CD14-positive monocyte (primary cell): ENCODE data around the gene NFKB2. TPM values are rescaled to one million over a fixed set of nuclear protein-coding genes. Genes with fewer than 3 reads are reported as not detected.
A peak's percentile ranks its signal among the peaks of the same experiment; 100 is the strongest.

Source experiments
- DNase-seq, 3 donors: peaks; one replicate each; pipeline ENCODE4 v3.0.0-alpha.2; 2011 to 2022
- H2AFZ ChIP-seq: 2 replicates; pipeline ENCODE4 v1.6.0; 2012; ENCODE audit warnings: mild to moderate bottlenecking, low read depth, low read length, inconsistent platforms; ENCODE audit not compliant: insufficient read depth, poor library complexity, severe bottlenecking
- H3K27ac ChIP-seq, 2 donors: 1 replicate in 1 of 2; 2 replicates in 1 of 2; pipeline ENCODE4 v1.5.1; 2012 to 2013; ENCODE audit warnings: low read length in 2 of 2, control low read depth in 1 of 2, inconsistent platforms in 1 of 2, low read depth in 1 of 2, mild to moderate bottlenecking in 1 of 2
- H3K27me3 ChIP-seq, 2 donors: one replicate each; pipeline versions ENCODE4 v1.6.0 to v1.6.1; 2011 to 2013; ENCODE audit warnings: low read length in 2 of 2; ENCODE audit not compliant: control insufficient read depth in 2 of 2, insufficient read depth in 2 of 2
- H3K36me3 ChIP-seq, 2 donors: replicated peaks in 1 of 2; 1 replicate in 1 of 2; 2 replicates in 1 of 2; pipeline versions ENCODE4 v1.5.1 to v1.6.1; 2012 to 2013; ENCODE audit warnings: low read length in 2 of 2, control low read depth in 1 of 2, inconsistent platforms in 1 of 2, mild to moderate bottlenecking in 1 of 2; ENCODE audit not compliant: insufficient read depth in 2 of 2, control insufficient read depth in 1 of 2
- H3K4me1 ChIP-seq, 2 donors: 1 replicate in 1 of 2; 2 replicates in 1 of 2; pipeline versions ENCODE4 v1.5.1 to v1.6.1; 2012 to 2013; ENCODE audit warnings: low read length in 2 of 2, control low read depth in 1 of 2, inconsistent platforms in 1 of 2, mild to moderate bottlenecking in 1 of 2, moderate library complexity in 1 of 2; ENCODE audit not compliant: insufficient read depth in 2 of 2, control insufficient read depth in 1 of 2
- H3K4me2 ChIP-seq: replicated peaks from 2 replicates; pipeline ENCODE3; 2012; ENCODE audit warnings: low read length, moderate library complexity, mild to moderate bottlenecking; ENCODE audit not compliant: poor library complexity, severe bottlenecking; ENCODE audit errors: extremely low read depth
- H3K4me3 ChIP-seq, 3 experiments: fragments of 200-600 bp in 1 of 3; sonication (generic) in 1 of 3; replicated peaks in 1 of 3; 1 replicate in 2 of 3; 2 replicates in 1 of 3; pipeline ENCODE4 v1.5.1; 2011 to 2013; ENCODE audit warnings: low read length in 3 of 3, mild to moderate bottlenecking in 3 of 3, control low read depth in 2 of 3, low read depth in 2 of 3, inconsistent platforms in 1 of 3, moderate library complexity in 1 of 3
- H3K79me2 ChIP-seq: 2 replicates; pipeline ENCODE4 v1.6.0; 2012; ENCODE audit warnings: mild to moderate bottlenecking, control low read depth, inconsistent platforms, low read length, moderate library complexity; ENCODE audit not compliant: insufficient read depth
- H3K9ac ChIP-seq: 2 replicates; pipeline ENCODE4 v1.6.0; 2017; ENCODE audit warnings: low read length, mild to moderate bottlenecking; ENCODE audit not compliant: insufficient read depth, poor library complexity, severe bottlenecking
- H3K9me3 ChIP-seq, 2 donors: replicated peaks in 1 of 2; 1 replicate in 1 of 2; 2 replicates in 1 of 2; pipeline versions ENCODE4 v1.5.1 to v1.6.1; 2012 to 2013; ENCODE audit warnings: low read length in 2 of 2, control low read depth in 1 of 2; ENCODE audit not compliant: control insufficient read depth in 1 of 2, insufficient read depth in 1 of 2
- H4K20me1 ChIP-seq: 2 replicates; pipeline ENCODE4 v1.6.0; 2012; ENCODE audit warnings: mild to moderate bottlenecking, low read length, control low read depth, moderate library complexity; ENCODE audit not compliant: insufficient read depth
- H3K27ac Mint-ChIP-seq, 7 donors: one replicate each; pipeline ENCODE4 v1.8.0; 2020; ENCODE audit warnings: mild to moderate bottlenecking in 7 of 7, mixed read lengths in 7 of 7, moderate library complexity in 6 of 7, inconsistent platforms in 2 of 7
- H3K27me3 Mint-ChIP-seq, 3 donors: one replicate each; pipeline ENCODE4 v1.8.0; 2021 to 2022; ENCODE audit warnings: low read depth in 3 of 3, mild to moderate bottlenecking in 3 of 3, mixed read lengths in 3 of 3, moderate library complexity in 3 of 3, inconsistent platforms in 1 of 3
- H3K36me3 Mint-ChIP-seq, 2 donors: one replicate each; pipeline ENCODE4 v1.8.0; 2020; ENCODE audit warnings: mixed read lengths in 2 of 2, inconsistent platforms in 1 of 2, mild to moderate bottlenecking in 1 of 2
- H3K4me1 Mint-ChIP-seq: one replicate; pipeline ENCODE4 v1.8.0; 2020; ENCODE audit warnings: mild to moderate bottlenecking, mixed read lengths
- H3K4me3 Mint-ChIP-seq, 2 donors: one replicate each; pipeline ENCODE4 v1.8.0; 2020; ENCODE audit warnings: mild to moderate bottlenecking in 2 of 2, mixed read lengths in 2 of 2, moderate library complexity in 1 of 2
- H3K9me3 Mint-ChIP-seq, 7 donors: one replicate each; pipeline ENCODE4 v1.8.0; 2020 to 2022; ENCODE audit warnings: mixed read lengths in 7 of 7, mild to moderate bottlenecking in 6 of 7, moderate library complexity in 6 of 7, inconsistent platforms in 2 of 7
- WGBS: methylation state at CpG from one replicate; pipeline ENCODE4 v1.1.5; 2013; ENCODE audit warnings: missing lambda C conversion rate; ENCODE audit not compliant: insufficient coverage; 5-methylcytosine and 5-hydroxymethylcytosine counted together
- intact Hi-C, 2 donors: fragments of 100-400 bp; cut with micrococcal nuclease; formaldehyde crosslinking; loops; one replicate each; pipeline versions ENCODE4 v1.15.0 to v1.15.1; 2023
- polyA plus RNA-seq, 3 donors: library from polyadenylated mRNA; depleted of rRNA in 1 of 3; unstranded in 2 of 3; stranded (reverse) in 1 of 3; fragments of 300-500 nt in 2 of 3; fragments of >200 nt in 1 of 3; fragmentation: Illumina TruSeq in 2 of 3; gene quantifications; 1 replicate in 2 of 3; 2 replicates in 1 of 3; pipeline ENCODE4 v1.2.3, GENCODE V29; 2012 to 2021
- TF ChIP-seq, protein P1 (sequence below): fragments of 200-600 bp; IDR thresholded peaks from one replicate; pipeline ENCODE4 v1.8.0; 2022; ENCODE audit warnings: antibody characterized with exemption, mild to moderate bottlenecking

NFKB2 gene
- polyA plus RNA-seq, 3 donors: 6.8 to 111 (median 15.0) TPM

DNA sequence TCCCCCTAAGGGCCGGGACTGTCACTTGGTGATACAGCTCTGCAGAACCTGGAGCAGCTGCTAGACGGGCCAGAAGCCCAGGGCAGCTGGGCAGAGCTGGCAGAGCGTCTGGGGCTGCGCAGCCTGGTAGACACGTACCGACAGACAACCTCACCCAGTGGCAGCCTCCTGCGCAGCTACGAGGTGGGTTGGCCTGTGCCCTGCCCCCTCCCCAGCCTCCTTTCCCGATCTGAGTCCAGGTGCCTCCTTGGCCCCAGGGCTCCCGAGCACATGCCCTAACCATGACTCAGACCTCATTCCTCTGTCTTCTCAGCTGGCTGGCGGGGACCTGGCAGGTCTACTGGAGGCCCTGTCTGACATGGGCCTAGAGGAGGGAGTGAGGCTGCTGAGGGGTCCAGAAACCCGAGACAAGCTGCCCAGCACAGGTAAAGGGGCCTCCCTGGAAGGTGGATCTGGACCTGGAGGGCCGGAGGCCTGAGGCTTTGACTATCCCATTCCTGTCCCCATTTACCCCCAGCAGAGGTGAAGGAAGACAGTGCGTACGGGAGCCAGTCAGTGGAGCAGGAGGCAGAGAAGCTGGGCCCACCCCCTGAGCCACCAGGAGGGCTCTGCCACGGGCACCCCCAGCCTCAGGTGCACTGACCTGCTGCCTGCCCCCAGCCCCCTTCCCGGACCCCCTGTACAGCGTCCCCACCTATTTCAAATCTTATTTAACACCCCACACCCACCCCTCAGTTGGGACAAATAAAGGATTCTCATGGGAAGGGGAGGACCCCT is 6.4 kb downstream of the NFKB2 start:
- H3K4me1 ChIP-seq: peaks cover 15 to 29% of the 10 kb centered on the region in 2 donors
- H3K36me3 Mint-ChIP-seq: peaks cover 46 to 51% of the 10 kb centered on the region in 2 donors
- 94% methylated on average over 13 of the region's 18 CpGs for WGBS
- H4K20me1 ChIP-seq: peaks cover 72% of the 10 kb centered on the region
- intact Hi-C loops: loop anchor here in 1 of 2 donors (2.0 kb wide), 1 partner anchor 13 kb away; no protein-coding TSS in a partner anchor
- peaks cover 7 to 14% (median 12%) of the 10 kb centered on the region in 3 donors for H3K27me3 Mint-ChIP-seq
- H3K9me3 ChIP-seq: no peaks in the 10 kb centered on the region
- H2AFZ ChIP-seq: no peak overlapping the region
- H3K4me2 ChIP-seq: no peak overlapping the region
- peak overlapping the region in 1 of 7 donors; percentile 14 for H3K27ac Mint-ChIP-seq
- no peak overlapping the region for H3K4me3 ChIP-seq
- TF ChIP-seq, protein P1, sequence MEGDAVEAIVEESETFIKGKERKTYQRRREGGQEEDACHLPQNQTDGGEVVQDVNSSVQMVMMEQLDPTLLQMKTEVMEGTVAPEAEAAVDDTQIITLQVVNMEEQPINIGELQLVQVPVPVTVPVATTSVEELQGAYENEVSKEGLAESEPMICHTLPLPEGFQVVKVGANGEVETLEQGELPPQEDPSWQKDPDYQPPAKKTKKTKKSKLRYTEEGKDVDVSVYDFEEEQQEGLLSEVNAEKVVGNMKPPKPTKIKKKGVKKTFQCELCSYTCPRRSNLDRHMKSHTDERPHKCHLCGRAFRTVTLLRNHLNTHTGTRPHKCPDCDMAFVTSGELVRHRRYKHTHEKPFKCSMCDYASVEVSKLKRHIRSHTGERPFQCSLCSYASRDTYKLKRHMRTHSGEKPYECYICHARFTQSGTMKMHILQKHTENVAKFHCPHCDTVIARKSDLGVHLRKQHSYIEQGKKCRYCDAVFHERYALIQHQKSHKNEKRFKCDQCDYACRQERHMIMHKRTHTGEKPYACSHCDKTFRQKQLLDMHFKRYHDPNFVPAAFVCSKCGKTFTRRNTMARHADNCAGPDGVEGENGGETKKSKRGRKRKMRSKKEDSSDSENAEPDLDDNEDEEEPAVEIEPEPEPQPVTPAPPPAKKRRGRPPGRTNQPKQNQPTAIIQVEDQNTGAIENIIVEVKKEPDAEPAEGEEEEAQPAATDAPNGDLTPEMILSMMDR: no peak
- no peak overlapping the region for H3K4me3 Mint-ChIP-seq
- H3K79me2 ChIP-seq: peaks cover under 1% of the 10 kb centered on the region
- peaks cover 45 to 48% of the 10 kb centered on the region in 2 donors for H3K36me3 ChIP-seq
- no peak for DNase-seq
- no peaks in the 10 kb centered on the region for H3K9me3 Mint-ChIP-seq
- H3K4me1 Mint-ChIP-seq: peaks cover 19% of the 10 kb centered on the region
- H3K27ac ChIP-seq: no peak overlapping the region
- H3K27me3 ChIP-seq: no peaks in the 10 kb centered on the region
- no peak overlapping the region for H3K9ac ChIP-seq

DNA sequence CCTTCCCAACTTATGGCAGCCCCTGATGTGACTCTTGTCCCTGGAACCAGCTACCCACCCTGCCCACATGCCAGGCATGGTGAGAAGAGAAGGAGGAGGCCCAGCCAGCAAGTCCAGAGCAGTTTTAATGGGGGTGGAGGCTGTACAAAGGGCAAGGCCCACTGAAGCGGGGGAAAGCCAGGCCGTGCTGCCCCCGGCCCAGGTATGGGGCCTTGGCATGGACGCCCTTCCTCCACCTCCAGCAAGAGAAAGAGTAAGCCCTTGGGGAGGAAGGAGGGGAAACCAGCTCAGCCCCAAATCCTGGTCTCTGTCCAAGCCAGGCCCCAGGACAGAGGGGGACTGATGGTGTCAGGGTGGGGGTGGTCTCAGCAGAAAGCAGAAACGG is 7.0 kb downstream of the NFKB2 start:
- Histone ChIP-seq H3K27ac (no peak overlapping the region), H3K36me3 (peaks cover 39 to 42% of the 10 kb centered on the region in 2 donors), H3K79me2 (no peaks in the 10 kb centered on the region), H3K9me3 (no peaks in the 10 kb centered on the region), H4K20me1 (peaks cover 69% of the 10 kb centered on the region), H3K9ac (no peak overlapping the region), H3K4me1 (peaks cover 14 to 26% of the 10 kb centered on the region in 2 donors), H2AFZ (no peak overlapping the region), H3K27me3 (peaks cover 3 to 4% of the 10 kb centered on the region in 2 donors), H3K4me2 (no peak overlapping the region), H3K4me3 (no peak overlapping the region)
- H3K4me1 Mint-ChIP-seq: peaks cover 17% of the 10 kb centered on the region
- no peak for DNase-seq
- TF ChIP-seq, protein P1: no peak
- no peak overlapping the region for H3K27ac Mint-ChIP-seq
- peaks cover 41 to 45% of the 10 kb centered on the region in 2 donors for H3K36me3 Mint-ChIP-seq
- no peak overlapping the region for H3K4me3 Mint-ChIP-seq
- WGBS: no CpG with 5 or more reads among the region's 5 CpGs
- H3K9me3 Mint-ChIP-seq: no peaks in the 10 kb centered on the region
- intact Hi-C loops: no loop called here
- peaks cover 11 to 20% (median 18%) of the 10 kb centered on the region in 3 donors for H3K27me3 Mint-ChIP-seq
